Measurements from ENCODE around the gene SLC4A2.

The SLC4A2 gene

DNA sequence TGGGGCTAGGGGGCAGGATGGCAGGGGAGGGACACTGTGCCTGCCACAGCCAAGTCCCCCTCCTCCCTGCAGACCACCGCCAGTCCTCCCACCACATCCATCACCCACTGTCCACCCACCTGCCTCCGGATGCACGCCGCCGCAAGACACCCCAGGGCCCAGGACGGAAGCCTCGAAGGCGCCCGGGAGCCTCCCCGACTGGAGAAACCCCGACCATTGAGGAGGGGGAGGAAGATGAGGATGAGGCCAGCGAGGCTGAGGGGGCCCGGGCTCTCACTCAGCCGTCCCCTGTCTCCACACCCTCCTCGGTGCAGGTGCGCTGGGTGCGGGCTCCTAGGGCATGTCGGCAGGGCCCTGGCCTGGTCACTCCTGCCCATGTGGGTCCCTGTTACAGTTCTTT is 5.1 kb downstream of the SLC4A2 start:
- no peak for DNase-seq

DNA sequence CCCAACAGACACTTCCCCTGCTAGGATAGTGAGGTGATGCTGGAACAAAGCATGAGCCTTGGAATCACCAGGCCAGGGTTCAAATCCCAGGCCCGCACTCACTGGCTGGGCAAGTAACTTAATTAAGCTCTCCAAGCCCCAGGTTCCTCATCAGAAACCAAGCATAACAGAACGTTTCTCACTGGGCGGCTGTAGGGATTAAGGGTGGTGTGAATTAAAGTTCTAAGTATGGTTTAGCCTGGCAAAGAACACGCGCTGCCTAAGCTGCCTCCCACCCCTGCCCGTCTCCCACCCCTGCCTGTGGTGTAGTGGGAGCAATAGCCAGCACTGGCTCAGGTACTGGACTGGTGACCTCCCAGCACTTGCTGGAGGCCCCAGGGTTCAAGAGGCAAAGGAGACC is 5.6 kb downstream of the SLC4A2 start:
- no peak for DNase-seq

DNA sequence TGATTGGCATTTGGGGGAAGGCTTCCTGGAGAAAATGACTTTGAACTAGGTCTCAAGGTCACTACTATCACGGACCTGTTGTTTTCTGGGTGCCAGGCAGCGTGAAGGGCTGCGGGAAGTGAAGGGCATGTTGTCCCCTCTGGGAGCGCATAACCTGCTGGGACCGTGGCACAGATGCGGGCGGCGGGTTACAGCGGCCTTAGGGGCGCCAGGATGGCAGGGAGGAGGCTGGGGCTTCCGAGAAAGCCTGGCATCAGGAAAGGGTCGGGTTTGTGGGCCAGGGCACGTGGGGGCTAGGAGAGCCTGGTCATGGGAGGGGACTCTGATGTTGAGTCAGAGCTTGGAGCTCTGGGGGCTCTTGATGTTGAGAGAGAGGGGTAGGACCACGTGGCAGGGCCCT is 6.1 kb downstream of the SLC4A2 start:
- DNase-seq: no peak

DNA sequence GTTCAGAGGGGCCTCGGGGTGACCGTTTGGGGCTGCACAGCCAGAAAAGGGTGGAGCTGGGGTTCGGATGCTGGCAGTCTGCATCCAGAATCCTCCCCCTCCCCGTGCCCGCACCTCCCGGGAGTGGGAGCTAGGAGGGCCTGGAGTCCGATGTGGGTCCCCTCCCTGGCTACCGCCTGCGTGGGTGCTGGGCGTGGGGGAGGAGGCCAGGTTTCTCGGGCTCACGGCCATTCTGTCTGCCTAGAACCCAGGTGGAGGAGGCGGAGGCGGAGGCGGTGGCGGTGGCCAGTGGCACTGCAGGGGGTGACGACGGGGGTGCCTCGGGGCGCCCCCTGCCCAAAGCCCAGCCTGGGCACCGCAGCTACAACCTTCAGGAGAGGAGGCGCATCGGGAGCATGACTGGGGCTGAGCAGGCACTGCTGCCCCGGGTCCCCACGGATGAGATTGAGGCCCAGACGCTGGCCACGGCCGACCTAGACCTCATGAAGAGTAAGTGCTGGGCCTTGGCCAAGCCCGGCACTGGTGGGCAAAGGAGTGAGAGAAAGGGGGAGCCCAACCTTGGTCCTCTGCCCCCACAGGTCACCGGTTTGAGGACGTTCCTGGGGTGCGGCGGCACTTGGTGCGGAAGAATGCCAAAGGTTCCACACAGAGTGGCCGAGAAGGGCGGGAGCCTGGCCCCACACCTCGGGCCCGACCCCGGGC is 7.0 kb downstream of the SLC4A2 start:
- no peak for DNase-seq

DNA sequence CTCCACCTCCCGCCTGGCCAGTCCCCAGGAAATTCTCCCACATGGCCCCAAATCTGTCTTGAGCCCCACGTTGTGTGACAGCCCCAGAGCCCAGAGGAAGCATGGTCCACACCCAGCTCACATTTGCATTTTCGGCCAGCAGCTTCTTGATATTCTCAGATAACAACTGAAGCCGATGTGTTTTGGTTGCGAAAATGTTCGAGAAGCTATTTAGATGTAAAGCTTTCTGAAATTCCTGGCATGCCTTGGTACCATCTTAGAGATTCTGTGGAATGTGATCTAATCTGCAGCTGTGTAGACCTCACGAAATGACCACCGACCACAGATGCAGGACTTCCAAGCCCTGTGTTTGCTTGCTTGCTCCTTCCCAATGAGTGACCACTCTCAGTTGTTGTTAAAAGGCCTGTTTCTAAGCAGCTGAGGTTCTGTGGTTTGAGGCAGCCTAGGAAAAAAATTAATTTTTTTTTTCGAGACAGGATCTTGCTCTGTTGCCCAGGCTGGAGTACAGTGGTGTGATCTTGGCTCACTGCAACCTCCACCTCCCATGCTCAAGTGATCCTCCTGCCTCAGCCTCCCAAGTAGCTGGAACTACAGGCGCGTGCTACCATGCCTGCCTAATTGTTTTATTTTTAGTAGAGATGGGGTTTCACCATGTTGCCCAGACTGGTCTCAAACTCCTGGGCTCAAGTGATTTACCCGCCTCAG is 8.8 kb downstream of the SLC4A2 start:
- no peak for DNase-seq

DNA sequence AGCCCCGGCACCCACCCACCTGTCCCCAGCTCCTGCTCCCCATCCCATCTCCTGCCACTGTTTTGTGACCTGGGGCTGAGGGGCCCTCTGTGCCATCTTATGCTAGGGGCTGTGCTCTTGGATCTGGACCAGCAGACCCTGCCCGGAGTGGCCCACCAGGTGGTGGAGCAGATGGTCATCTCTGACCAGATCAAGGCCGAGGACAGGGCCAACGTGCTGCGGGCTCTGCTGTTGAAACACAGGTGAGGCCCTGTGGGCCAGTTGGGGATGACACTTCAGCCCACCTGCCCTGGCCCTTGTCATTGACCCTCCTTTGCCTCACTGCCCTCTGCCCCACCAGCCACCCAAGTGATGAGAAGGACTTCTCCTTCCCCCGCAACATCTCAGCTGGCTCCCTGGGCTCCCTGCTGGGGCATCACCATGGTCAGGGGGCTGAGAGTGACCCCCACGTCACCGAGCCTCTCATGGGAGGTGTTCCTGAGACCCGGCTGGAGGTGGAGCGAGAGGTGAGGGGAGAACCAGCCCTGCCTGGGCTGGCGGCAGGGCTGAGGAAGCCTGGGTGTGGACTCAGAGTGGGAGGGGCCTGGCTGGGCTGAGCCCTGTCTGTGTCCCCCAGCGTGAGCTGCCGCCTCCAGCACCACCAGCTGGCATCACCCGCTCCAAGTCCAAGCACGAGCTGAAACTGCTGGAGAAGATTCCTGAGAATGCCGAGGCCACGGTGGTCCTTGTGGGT is 10.6 kb downstream of the SLC4A2 start:
- no peak for DNase-seq

DNA sequence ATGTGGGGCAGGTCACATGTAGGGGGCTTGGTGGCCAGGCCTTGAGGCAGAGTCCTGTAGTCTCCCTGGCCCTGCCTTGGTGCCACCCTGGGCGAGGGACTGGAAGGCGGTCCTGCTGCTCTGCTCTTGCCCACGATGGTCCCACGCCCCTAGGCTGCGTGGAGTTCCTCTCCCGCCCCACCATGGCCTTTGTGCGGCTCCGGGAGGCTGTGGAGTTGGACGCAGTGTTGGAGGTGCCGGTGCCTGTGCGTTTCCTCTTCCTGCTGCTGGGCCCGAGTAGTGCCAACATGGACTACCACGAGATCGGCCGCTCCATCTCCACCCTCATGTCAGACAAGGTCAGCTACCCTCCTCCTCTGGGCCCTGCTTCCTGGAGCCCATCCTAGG is 11.2 kb downstream of the SLC4A2 start:
- no peak for DNase-seq

DNA sequence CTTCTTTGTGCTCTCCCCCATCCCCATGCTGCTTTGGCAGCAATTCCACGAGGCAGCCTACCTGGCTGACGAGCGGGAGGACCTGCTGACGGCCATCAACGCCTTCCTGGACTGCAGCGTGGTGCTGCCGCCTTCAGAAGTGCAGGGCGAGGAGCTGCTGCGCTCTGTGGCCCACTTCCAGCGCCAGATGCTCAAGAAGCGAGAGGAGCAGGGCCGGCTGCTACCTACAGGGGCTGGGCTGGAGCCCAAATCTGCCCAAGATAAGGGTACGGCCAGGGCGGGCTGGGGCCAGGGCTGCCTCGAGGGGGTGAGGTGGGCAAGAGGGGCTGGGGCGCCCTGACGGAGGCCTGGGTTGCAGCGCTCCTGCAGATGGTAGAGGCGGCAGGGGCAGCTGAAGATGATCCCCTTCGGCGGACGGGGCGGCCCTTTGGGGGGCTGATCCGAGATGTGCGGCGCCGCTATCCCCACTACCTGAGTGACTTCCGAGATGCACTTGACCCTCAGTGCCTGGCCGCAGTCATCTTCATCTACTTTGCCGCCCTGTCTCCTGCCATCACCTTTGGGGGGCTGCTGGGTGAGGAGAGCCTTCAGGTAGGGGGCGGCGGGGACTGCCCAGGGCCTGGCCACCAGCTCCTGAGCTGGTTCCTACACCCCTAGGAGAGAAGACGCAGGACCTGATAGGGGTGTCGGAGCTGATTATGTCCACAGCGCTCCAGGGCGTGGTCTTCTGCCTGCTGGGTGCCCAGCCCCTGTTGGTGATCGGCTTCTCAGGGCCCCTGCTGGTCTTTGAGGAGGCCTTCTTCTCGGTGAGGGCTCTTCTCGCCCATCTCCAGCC is 11.9 kb downstream of the SLC4A2 start:
- no peak for DNase-seq

DNA sequence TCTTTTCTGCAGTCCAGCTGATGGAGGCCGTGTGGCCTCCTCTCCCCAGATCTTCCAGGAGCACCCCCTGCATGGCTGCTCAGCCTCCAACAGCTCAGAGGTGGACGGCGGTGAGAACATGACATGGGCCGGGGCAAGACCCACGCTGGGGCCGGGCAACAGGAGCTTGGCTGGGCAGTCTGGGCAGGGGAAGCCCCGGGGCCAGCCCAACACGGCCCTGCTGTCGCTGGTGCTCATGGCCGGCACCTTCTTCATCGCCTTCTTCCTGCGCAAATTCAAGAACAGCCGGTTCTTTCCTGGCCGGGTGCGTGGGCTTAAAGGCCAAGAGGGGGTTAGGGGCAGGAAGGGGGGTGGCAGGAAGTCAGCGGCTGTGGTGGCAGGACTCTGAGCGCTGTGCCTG is 14.6 kb downstream of the SLC4A2 start:
- no peak for DNase-seq

DNA sequence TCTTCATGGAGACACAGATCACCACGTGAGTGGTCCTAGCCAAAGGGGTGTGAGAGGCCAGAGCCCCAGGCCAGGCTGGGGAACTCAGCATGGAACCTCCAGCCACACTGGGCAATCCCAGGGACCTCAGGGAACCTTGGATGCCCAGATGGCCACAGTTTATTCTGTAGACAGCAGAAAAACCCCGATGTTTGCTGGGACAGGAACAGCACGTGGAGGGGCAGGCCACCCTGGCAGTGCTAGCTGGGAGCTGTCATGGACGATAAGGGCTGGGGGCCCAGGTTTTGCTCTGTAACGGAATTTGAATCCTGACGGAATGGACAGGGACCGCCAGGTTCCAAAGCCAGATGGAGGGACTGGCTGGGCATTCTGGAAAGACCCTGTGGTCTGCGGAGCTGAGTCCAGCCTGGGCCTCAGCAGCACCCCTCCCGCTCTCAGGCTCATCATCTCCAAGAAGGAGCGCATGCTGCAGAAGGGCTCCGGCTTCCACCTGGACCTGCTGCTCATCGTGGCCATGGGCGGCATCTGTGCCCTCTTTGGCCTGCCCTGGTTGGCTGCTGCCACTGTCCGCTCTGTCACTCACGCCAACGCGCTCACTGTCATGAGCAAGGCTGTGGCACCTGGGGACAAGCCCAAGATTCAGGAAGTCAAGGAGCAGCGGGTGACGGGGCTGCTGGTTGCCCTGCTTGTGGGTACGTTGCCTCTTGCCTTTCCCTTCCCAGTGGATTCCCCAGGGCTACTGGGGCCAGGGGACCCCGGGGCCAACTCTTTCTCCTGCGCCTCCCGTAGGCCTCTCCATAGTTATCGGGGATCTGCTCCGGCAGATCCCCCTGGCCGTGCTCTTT is 15.7 kb downstream of the SLC4A2 start:
- no peak for DNase-seq

DNA sequence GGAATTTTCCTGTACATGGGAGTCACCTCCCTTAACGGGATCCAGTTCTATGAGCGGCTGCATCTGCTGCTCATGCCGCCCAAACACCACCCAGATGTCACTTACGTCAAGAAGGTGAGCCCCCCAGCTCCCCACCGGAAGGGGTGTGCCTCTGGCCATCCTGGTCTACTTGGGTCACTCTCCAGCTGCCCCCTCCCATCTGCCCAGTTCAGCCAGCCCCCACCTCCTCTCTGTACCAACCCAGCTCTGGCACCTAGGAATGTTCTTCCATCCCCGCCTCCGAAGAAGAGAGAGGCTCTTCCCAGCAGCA is 16.2 kb downstream of the SLC4A2 start:
- no peak for DNase-seq

DNA sequence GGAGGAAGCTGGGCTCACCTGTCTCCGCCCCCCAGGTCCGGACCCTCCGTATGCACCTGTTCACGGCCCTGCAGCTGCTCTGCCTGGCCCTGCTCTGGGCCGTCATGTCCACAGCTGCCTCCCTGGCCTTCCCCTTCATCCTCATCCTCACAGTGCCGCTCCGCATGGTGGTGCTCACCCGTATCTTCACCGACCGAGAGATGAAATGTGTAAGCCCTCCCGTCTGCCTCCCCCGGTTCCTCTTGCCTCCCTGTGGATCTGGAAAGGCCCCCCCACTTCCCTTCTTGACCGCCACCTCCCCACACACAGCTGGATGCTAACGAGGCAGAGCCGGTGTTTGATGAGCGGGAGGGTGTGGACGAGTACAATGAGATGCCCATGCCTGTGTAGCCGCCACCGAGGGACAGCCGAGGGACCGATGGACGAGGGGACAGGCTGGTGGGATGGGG is 16.6 kb downstream of the SLC4A2 start:
- no peak for DNase-seq

DNA sequence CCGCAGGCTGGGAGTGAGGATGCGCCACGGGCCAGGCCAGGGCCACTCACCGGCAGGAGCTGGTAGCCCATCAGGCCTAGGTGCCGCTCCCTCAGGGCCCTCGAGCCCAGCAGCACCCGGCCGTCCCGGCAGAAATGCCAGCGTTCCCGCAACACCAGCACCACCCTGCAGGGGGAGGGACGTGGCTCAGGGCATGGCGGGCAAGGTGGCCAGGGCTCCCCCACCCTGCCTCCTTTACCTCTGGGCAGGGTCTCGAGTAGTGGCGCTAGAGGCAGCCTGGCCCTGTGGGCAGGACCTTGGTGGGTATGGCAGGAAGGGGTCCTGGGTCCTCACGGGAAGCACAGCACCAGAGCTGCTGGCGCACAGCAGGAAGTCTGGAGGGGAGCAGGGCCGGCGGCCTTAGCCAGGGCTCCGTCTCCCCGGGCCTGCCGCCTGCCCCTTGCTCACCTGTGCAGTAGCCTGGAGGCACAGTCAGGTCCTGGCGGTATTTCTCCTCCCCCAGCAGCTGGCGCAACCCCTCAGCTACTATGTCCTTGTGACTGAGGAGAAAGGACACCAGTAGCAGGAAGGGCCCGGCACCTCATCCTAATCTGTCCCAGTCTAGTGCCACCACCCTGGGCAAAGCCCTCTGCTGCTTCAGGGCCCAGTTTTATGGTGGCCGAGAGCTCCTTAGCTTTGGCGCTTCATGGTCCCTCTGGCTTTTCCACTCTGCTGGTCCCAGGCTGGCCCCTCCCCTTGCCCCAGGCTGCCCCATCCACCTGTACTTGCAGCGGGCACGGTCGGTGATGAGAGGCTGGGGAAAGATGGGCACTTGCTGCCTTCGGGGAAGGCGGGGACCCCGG is 17.7 kb downstream of the SLC4A2 start:
- DNase-seq: no peak

DNA sequence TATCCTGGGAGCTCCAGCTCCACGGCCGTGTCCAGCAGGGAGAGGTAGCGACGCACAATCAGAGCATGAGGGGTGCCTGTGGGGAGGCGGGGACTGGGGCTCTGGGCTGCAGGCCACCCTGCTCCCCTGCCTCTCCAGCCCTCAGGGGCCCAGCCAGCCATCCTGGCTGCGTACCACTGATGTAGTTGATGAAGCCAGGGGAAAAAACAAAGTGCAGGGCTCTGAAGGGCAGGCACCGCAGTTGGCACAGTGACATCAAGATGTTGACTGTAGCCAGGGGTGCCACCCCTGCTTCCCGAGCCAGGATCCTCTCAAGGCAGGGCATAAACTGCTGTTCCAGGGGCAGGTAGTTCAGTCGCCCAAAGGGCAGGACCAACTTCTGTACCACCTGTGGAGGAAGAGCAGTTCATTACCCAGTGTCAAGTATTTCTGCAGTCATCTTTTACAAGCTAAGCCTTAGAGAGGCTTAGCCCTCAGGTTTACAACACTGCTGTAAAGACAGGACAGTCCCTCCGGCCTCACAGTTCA is 18.4 kb downstream of the SLC4A2 start:
- no peak for DNase-seq

DNA sequence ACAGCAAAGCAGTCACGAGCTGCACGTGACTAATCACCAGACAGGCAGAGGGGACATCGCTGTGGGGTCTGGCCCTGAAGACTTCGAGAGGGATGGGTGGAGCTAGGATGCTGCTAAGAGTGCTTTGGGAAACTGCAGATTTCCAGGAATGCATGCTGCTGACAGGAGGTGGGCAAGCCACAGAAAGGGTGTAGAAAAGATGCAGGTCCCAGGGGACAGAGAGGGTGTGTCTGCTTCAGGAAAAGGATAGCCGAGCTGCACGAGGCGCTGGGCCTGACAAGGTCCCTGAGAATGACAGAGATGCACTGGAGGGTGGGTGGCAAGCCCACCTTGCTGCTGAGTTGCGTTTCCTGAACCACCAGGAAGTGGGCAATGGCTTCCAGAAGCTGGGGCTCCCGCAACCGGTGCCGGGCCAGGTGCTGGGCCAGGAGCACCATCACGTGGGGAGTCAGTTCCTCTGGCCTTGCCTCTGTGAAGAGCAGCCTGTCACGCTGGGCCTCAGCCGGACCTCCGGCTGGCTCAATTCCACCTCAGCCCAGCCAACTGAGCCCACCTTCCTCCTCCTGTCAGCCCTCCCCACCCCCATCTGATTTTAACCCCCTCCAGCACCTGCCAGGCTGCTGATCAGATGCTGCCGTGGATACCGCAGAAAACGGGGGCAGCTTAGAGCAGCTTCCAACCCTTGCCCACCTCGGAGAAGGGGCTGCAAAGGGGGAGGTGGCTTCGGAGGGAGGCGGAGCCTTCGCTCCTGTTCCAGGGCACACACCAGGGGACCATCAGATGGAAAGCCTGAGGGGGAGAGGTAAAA is 19.0 kb downstream of the SLC4A2 start:
- DNase-seq: no peak

DNA sequence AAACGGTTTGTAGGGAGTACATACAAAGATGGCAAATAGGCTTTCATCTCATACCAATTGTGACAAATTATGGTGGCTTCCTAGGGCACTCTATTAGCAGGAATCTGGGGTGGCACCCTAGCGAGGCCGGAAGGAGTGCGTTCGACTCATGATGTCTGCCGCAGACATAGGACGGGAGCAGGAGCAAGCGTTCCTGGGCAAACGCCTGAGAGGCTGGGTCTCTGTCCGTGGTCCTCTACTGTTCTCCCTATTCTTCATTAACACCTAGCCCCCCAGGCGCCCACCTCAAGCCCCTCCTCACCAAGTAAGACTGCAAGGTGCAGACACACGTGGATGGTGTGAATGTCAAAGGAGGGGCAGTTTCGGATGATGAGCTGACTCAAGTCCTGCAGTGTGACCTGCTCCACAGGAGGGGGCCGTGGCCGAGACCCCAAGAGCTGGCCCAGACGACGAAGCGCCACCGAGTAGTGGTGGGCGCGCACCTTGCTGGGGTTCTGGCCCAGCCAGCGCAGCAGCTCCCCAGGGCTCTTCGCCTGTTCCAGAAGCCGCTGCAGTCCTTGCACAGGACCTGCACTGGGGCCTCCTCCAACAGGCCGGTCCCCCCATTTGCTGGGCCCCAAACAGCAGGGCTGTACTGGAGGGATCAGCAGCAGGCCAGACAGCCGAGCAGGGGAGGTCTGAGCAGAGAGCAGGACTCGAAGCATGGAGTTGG is 20.0 kb downstream of the SLC4A2 start:
- no peak for DNase-seq

DNA sequence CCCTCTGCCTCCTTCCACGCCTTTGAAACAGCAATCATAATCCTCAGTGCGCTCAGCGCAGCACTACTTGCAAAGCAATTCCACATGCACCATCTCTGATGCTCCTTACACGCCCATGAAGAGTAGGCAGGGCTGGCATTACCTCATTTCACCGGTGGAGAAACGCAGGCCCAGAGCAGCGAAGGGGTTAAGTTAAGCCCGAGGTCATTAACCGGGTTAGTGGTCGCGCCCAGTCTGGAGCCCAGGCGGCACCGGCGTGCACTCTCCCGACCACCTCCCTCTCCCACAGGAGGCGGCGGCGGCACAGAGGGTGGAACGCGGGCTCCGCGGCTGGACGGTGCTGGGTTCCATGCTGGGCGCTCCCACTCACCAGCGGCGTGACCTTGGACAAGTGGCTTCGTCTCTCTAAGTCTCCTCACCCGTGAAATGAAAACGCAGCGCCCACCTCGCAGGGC is 20.7 kb downstream of the SLC4A2 start:
- DNase-seq: no peak

DNA sequence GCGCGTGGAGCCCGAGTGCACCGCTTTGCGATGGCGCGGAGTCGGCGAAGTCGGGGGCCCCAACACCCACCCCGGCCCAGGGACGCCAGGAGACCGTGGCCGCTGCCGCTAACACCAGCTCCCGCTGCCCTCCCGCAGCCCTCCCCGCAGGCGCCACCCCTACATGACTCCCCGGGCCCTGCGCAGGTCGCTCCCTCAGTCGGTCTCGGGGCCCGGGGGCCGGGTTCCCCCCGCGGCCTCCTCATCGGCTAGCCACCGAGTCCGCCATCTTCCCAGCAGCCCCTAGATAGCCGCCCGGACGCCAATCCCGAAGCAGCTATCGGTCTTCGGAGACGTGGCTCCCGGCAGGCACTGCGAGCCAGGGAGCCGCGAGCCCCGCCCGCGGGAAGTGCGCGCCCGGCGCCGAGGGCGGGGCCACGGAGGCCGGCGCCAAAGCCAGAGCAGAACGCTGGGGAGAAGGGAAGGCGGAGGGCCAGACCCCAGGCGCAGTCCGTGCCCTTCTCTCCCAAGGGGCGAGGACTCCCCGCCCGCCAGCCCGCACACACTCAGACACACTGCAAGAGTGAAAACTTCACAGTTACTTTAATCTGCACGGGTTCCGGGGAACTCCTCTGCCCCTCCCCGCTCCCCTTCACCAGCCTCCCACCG is 21.3 kb downstream of the SLC4A2 start, which contains the start of gene FASTK:
Gene FASTK (minus strand): TSS at position 288 of the 648 bp plus-strand sequence. CDS start 43 bp downstream, at position 245.
- DNase-seq: peak; percentile 75

Data from NCI-H2107 (cell line).